SK-N-SH treated with all-trans-retinoic acid at 6 μM for 48 hours (cell line): Measurements from ENCODE around the gene MUC3A.

Experiments used
- ATAC-seq: fragments of 200-7000 bp; cut with Tn5 transposase; 3 replicates; pipeline ENCODE4 v1.9.1; 2020; ENCODE audit warnings: mild to moderate bottlenecking, moderate library complexity
- ARNTL ChIP-seq: fragments of 450-650 bp; formaldehyde crosslinking; IDR thresholded peaks from 2 replicates; pipeline ENCODE4 v1.5.0; 2020; ENCODE audit warnings: low read depth, mild to moderate bottlenecking, moderate library complexity, borderline replicate concordance
- BACH2 ChIP-seq: fragments of 250-450 bp; sonication (Bioruptor Pico); IDR thresholded peaks from 2 replicates; pipeline ENCODE4 v1.9.0; 2021; ENCODE audit warnings: mild to moderate bottlenecking, borderline replicate concordance
- CREB5 ChIP-seq: fragments of 250-450 bp; sonication (Bioruptor Pico); IDR thresholded peaks from 2 replicates; pipeline ENCODE4 v1.5.1; 2020; ENCODE audit warnings: low read depth, mild to moderate bottlenecking, moderate library complexity
- CSDC2 ChIP-seq: fragments of 250-450 bp; sonication (Bioruptor Pico); IDR thresholded peaks from 2 replicates; pipeline ENCODE4 v1.5.0; 2020; ENCODE audit warnings: mild to moderate bottlenecking, moderate library complexity
- ESRRG ChIP-seq: fragments of 250-450 bp; sonication (Bioruptor Pico); IDR thresholded peaks from 2 replicates; pipeline ENCODE4 v1.6.1; 2021; ENCODE audit warnings: mild to moderate bottlenecking
- GLIS3 ChIP-seq: fragments of 250-450 bp; sonication (Bioruptor Pico); IDR thresholded peaks from 2 replicates; pipeline ENCODE4 v1.5.0; 2020; ENCODE audit warnings: mild to moderate bottlenecking, moderate library complexity
- OSR1 ChIP-seq: fragments of 250-450 bp; sonication (Bioruptor Pico); IDR thresholded peaks from 2 replicates; pipeline ENCODE4 v1.8.0; 2022; ENCODE audit warnings: moderate library complexity, mild to moderate bottlenecking, inconsistent platforms
- PPARA ChIP-seq: fragments of 250-450 bp; sonication (Bioruptor Pico); IDR thresholded peaks from 2 replicates; pipeline ENCODE4 v1.5.0; 2020; ENCODE audit warnings: mild to moderate bottlenecking, borderline replicate concordance
- RARB ChIP-seq: fragments of 250-450 bp; sonication (Bioruptor Pico); IDR thresholded peaks from 2 replicates; pipeline ENCODE4 v1.8.0; 2021; ENCODE audit warnings: mild to moderate bottlenecking, moderate library complexity
- SNAI2 ChIP-seq: fragments of 250-450 bp; sonication (Bioruptor Pico); IDR thresholded peaks from 2 replicates; pipeline ENCODE4 v1.5.0; 2020; ENCODE audit warnings: mild to moderate bottlenecking, moderate library complexity
- TCF4 ChIP-seq: fragments of 250-450 bp; sonication (Bioruptor Pico); IDR thresholded peaks from 2 replicates; pipeline ENCODE4 v1.8.0; 2021; ENCODE audit warnings: mild to moderate bottlenecking, moderate library complexity, borderline replicate concordance
- TOX ChIP-seq: fragments of 250-450 bp; sonication (Bioruptor Pico); IDR thresholded peaks from 2 replicates; pipeline ENCODE4 v1.8.0; 2021; ENCODE audit warnings: mild to moderate bottlenecking, moderate library complexity, borderline replicate concordance
- ZC3H10 ChIP-seq: fragments of 250-450 bp; sonication (Bioruptor Pico); IDR thresholded peaks from 2 replicates; pipeline ENCODE4 v1.5.1; 2021; ENCODE audit warnings: mild to moderate bottlenecking, moderate library complexity
- ZFP3 ChIP-seq: fragments of 250-450 bp; sonication (Bioruptor Pico); IDR thresholded peaks from 2 replicates; pipeline ENCODE4 v1.5.0; 2020; ENCODE audit warnings: mild to moderate bottlenecking, moderate library complexity
- ZFP30 ChIP-seq: fragments of 450-650 bp; formaldehyde crosslinking; IDR thresholded peaks from 2 replicates; pipeline ENCODE4 v1.5.0; 2022; ENCODE audit warnings: mild to moderate bottlenecking, moderate library complexity
- ZNF565 ChIP-seq: fragments of 450-650 bp; formaldehyde crosslinking; conservative IDR thresholded peaks from 2 replicates; pipeline ENCODE4 v1.5.0; 2020; ENCODE audit warnings: low read depth, mild to moderate bottlenecking, moderate library complexity
- ZNF70 ChIP-seq: fragments of 450-650 bp; formaldehyde crosslinking; IDR thresholded peaks from 2 replicates; pipeline ENCODE4 v1.5.0; 2020; ENCODE audit warnings: mild to moderate bottlenecking, moderate library complexity
- TF ChIP-seq, protein P1 (sequence below): fragments of 250-450 bp; sonication (Bioruptor Pico); IDR thresholded peaks from 2 replicates; pipeline ENCODE4 v1.8.0; 2021; ENCODE audit warnings: low read depth, mild to moderate bottlenecking, moderate library complexity, borderline replicate concordance
- TF ChIP-seq, protein P2 (sequence below): fragments of 250-450 bp; sonication (Bioruptor Pico); IDR thresholded peaks from 2 replicates; pipeline ENCODE4 v1.5.0; 2020; ENCODE audit warnings: mild to moderate bottlenecking, moderate library complexity
- TF ChIP-seq, protein P3 (sequence below): fragments of 250-450 bp; sonication (Bioruptor Pico); IDR thresholded peaks from 2 replicates; pipeline ENCODE4 v1.5.1; 2021; ENCODE audit warnings: mild to moderate bottlenecking, moderate library complexity

The MUC3A gene

GRCh38 chr7:100949227-100949932 is at the start of gene MUC3A:
TSS of gene MUC3A (plus strand) at chr7:100949534. CDS start at chr7:100949625, 91 bp downstream.
- TF ChIP-seq, protein P1, sequence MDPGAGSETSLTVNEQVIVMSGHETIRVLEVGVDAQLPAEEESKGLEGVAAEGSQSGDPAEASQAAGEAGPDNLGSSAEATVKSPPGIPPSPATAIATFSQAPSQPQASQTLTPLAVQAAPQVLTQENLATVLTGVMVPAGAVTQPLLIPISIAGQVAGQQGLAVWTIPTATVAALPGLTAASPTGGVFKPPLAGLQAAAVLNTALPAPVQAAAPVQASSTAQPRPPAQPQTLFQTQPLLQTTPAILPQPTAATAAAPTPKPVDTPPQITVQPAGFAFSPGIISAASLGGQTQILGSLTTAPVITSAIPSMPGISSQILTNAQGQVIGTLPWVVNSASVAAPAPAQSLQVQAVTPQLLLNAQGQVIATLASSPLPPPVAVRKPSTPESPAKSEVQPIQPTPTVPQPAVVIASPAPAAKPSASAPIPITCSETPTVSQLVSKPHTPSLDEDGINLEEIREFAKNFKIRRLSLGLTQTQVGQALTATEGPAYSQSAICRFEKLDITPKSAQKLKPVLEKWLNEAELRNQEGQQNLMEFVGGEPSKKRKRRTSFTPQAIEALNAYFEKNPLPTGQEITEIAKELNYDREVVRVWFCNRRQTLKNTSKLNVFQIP (CRISPR knock-in tag) = no peak
- no peak for TF ChIP-seq CSDC2
- no peak for TF ChIP-seq GLIS3 (CRISPR knock-in tag)
- TF ChIP-seq, protein P2, sequence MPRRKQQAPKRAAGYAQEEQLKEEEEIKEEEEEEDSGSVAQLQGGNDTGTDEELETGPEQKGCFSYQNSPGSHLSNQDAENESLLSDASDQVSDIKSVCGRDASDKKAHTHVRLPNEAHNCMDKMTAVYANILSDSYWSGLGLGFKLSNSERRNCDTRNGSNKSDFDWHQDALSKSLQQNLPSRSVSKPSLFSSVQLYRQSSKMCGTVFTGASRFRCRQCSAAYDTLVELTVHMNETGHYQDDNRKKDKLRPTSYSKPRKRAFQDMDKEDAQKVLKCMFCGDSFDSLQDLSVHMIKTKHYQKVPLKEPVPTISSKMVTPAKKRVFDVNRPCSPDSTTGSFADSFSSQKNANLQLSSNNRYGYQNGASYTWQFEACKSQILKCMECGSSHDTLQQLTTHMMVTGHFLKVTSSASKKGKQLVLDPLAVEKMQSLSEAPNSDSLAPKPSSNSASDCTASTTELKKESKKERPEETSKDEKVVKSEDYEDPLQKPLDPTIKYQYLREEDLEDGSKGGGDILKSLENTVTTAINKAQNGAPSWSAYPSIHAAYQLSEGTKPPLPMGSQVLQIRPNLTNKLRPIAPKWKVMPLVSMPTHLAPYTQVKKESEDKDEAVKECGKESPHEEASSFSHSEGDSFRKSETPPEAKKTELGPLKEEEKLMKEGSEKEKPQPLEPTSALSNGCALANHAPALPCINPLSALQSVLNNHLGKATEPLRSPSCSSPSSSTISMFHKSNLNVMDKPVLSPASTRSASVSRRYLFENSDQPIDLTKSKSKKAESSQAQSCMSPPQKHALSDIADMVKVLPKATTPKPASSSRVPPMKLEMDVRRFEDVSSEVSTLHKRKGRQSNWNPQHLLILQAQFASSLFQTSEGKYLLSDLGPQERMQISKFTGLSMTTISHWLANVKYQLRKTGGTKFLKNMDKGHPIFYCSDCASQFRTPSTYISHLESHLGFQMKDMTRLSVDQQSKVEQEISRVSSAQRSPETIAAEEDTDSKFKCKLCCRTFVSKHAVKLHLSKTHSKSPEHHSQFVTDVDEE (CRISPR knock-in tag) = no peak
- no peak for TF ChIP-seq ZFP3
- no peak for TF ChIP-seq ZNF565 (CRISPR knock-in tag)
- no peak for TF ChIP-seq PPARA (CRISPR knock-in tag)
- no peak for TF ChIP-seq ZNF70 (CRISPR knock-in tag)
- TF ChIP-seq TOX (CRISPR knock-in tag) = no peak
- no peak for TF ChIP-seq ESRRG (CRISPR knock-in tag)
- TF ChIP-seq, protein P3, sequence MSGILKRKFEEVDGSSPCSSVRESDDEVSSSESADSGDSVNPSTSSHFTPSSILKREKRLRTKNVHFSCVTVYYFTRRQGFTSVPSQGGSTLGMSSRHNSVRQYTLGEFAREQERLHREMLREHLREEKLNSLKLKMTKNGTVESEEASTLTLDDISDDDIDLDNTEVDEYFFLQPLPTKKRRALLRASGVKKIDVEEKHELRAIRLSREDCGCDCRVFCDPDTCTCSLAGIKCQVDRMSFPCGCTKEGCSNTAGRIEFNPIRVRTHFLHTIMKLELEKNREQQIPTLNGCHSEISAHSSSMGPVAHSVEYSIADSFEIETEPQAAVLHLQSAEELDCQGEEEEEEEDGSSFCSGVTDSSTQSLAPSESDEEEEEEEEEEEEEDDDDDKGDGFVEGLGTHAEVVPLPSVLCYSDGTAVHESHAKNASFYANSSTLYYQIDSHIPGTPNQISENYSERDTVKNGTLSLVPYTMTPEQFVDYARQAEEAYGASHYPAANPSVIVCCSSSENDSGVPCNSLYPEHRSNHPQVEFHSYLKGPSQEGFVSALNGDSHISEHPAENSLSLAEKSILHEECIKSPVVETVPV (CRISPR knock-in tag) = no peak
- no peak for TF ChIP-seq TCF4
- ATAC-seq = peak; percentile 24

GRCh38 chr7:100900978-100901377 is 48.4 kb upstream of the MUC3A start:
- ATAC-seq = no peak
- TF ChIP-seq GLIS3 (CRISPR knock-in tag) (no peak), CSDC2 (no peak), ZC3H10 (no peak), ZNF70 (CRISPR knock-in tag) (no peak)

DNA sequence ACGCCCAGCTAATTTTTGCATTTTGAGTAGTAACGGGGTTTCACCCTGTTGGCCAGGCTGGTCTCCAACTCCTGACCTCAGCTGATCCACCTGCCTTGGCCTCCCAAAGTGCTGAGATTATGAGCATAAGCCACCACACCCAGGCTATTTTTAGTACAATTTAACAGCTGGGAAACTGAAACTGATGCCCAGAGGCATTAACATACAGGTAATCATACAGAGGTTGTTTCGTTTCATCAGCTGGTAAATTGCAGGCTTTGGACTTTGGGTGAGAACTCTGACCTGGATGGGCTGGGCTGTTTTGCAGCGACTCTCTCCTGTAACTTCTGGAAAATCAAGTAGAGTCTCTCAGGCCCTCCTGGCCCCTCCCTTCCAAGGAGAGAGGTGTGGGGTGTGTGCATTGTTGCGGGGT is 47.4 kb upstream of the MUC3A start:
- no peak for ATAC-seq
- TF ChIP-seq, protein P1 (CRISPR knock-in tag) = no peak
- no peak for TF ChIP-seq GLIS3 (CRISPR knock-in tag)
- TF ChIP-seq CREB5 = no peak
- no peak for TF ChIP-seq ZNF70 (CRISPR knock-in tag)
- no peak for TF ChIP-seq RARB (CRISPR knock-in tag)
- no peak for TF ChIP-seq TCF4
- no peak for TF ChIP-seq ZFP30 (CRISPR knock-in tag)

- no peak for ATAC-seq
- TF ChIP-seq OSR1 (CRISPR knock-in tag) (no peak), ZNF565 (CRISPR knock-in tag) (no peak), CREB5 (no peak), TCF4 (no peak), GLIS3 (CRISPR knock-in tag) (no peak), BACH2 (CRISPR knock-in tag) (no peak), ARNTL (no peak), SNAI2 (no peak)
- TF ChIP-seq, protein P2 (CRISPR knock-in tag) = no peak
- TF ChIP-seq, protein P3 (CRISPR knock-in tag) = no peak
Observed at GRCh38 chr7:100902638-100903037, 46.7 kb upstream of the MUC3A start.
